HUES48 (cell line): ENCODE data around the gene RAB9A.
A peak's percentile ranks its signal among the peaks of the same experiment; 100 is the strongest.
"Not testable (repeated sequence)": the region's sequence is repeated elsewhere in the genome, so short reads cannot be mapped to it uniquely, and the experiment has no call there.

Experiments used
- H3K27ac ChIP-seq: one replicate; pipeline ENCODE4 v1.7.0; 2013; ENCODE audit warnings: low read depth, low read length, inconsistent platforms
- H3K27me3 ChIP-seq: 2 replicates; pipeline ENCODE4 v1.6.1; 2013; ENCODE audit warnings: mild to moderate bottlenecking, low read length; ENCODE audit not compliant: control insufficient read depth, insufficient read depth
- H3K36me3 ChIP-seq: 2 replicates; pipeline ENCODE4 v1.6.1; 2013; ENCODE audit warnings: low read length; ENCODE audit not compliant: control insufficient read depth, insufficient read depth
- H3K4me1 ChIP-seq: 2 replicates; pipeline ENCODE4 v1.6.1; 2013; ENCODE audit warnings: mild to moderate bottlenecking, low read length; ENCODE audit not compliant: control insufficient read depth, insufficient read depth
- H3K4me3 ChIP-seq: 2 replicates; pipeline ENCODE4 v1.5.1; 2013; ENCODE audit warnings: mild to moderate bottlenecking, low read depth, low read length
- H3K9ac ChIP-seq: 2 replicates; pipeline ENCODE4 v1.6.1; 2013; ENCODE audit warnings: mild to moderate bottlenecking, low read depth, low read length, moderate library complexity
- H3K9me3 ChIP-seq: 2 replicates; pipeline ENCODE4 v1.6.1; 2013; ENCODE audit warnings: low read length; ENCODE audit not compliant: control insufficient read depth, insufficient read depth

Gene RAB9A

GRCh38 chrX:13721819-13722519, 33.0 kb downstream of the RAB9A start:
- no peaks in the 10 kb centered on the region for H3K9me3 ChIP-seq
- H3K27me3 ChIP-seq, result no peaks in the 10 kb centered on the region
- H3K4me3 ChIP-seq, result no peak overlapping the region
- H3K4me1 ChIP-seq, result no peaks in the 10 kb centered on the region
- no peak overlapping the region for H3K27ac ChIP-seq
- H3K36me3 ChIP-seq, result peaks cover 30% of the 10 kb centered on the region
- no peak overlapping the region for H3K9ac ChIP-seq

- not testable (repeated sequence) for H3K4me3 ChIP-seq, H3K4me1 ChIP-seq, H3K36me3 ChIP-seq, H3K27ac ChIP-seq, H3K27me3 ChIP-seq, H3K9me3 ChIP-seq, H3K9ac ChIP-seq
These were observed 36.0 kb downstream of the RAB9A start for GRCh38 chrX:13724878-13725277.

- not testable (repeated sequence) for H3K36me3 ChIP-seq, H3K4me3 ChIP-seq, H3K9ac ChIP-seq, H3K27me3 ChIP-seq, H3K9me3 ChIP-seq, H3K27ac ChIP-seq, H3K4me1 ChIP-seq
These were observed 37.7 kb downstream of the RAB9A start for GRCh38 chrX:13726583-13726982.

GRCh38 chrX:13730523-13730922, 41.6 kb downstream of the RAB9A start:
- not testable (repeated sequence) for H3K4me1 ChIP-seq, H3K9ac ChIP-seq, H3K27me3 ChIP-seq, H3K36me3 ChIP-seq, H3K9me3 ChIP-seq, H3K27ac ChIP-seq, H3K4me3 ChIP-seq

GRCh38 chrX:13732246-13733067, 43.5 kb downstream of the RAB9A start:
- Histone ChIP-seq H3K27ac (no peak overlapping the region), H3K9ac (no peak overlapping the region)

GRCh38 chrX:13733506-13733905, 44.6 kb downstream of the RAB9A start:
- Histone ChIP-seq H3K4me3 (peak overlapping the region; percentile 87), H3K9ac (peak overlapping the region; percentile 78; the same call in 1 of the 2 replicates), H3K27me3 (no peaks in the 10 kb centered on the region), H3K27ac (no peak overlapping the region), H3K9me3 (no peaks in the 10 kb centered on the region), H3K36me3 (peaks cover 31% of the 10 kb centered on the region), H3K4me1 (peaks cover 15% of the 10 kb centered on the region)

More at GRCh38 chrX:13732246-13733067, 43.5 kb downstream of the RAB9A start:
- H3K4me1 ChIP-seq, result peaks cover 15% of the 10 kb centered on the region
- peaks cover 21% of the 10 kb centered on the region for H3K36me3 ChIP-seq
- H3K4me3 ChIP-seq, result no peak overlapping the region
- no peaks in the 10 kb centered on the region for H3K9me3 ChIP-seq
- H3K27me3 ChIP-seq, result no peaks in the 10 kb centered on the region

GRCh38 chrX:13734278-13735172, 45.6 kb downstream of the RAB9A start, which contains the start of the genes OFD1 and TRAPPC2:
OFD1 (plus strand) TSS chrX:13734748; CDS start chrX:13735072, 324 bp downstream.
TRAPPC2 (minus strand) TSS chrX:13734620; CDS start chrX:13719963, 14,657 bp downstream.
- H3K36me3 ChIP-seq, result peaks cover 38% of the 10 kb centered on the region
- H3K9ac ChIP-seq, result peak within 1 kb of the TSS; percentile 92
- H3K9me3 ChIP-seq, result no peaks in the 10 kb centered on the region
- H3K4me1 ChIP-seq, result peaks cover 15% of the 10 kb centered on the region
- H3K27ac ChIP-seq, result peak within 1 kb of the TSS; percentile 95
- H3K27me3 ChIP-seq, result no peaks in the 10 kb centered on the region
- peak within 1 kb of the TSS; percentile 87 for H3K4me3 ChIP-seq

- Histone ChIP-seq H3K9me3 (no peaks in the 10 kb centered on the region), H3K4me1 (0 out of 2 replicates have a peak, but pooled peaks cover 8% of the 10 kb centered on the region), H3K4me3 (no peak overlapping the region), H3K27me3 (no peaks in the 10 kb centered on the region), H3K9ac (no peak overlapping the region), H3K27ac (no peak overlapping the region), H3K36me3 (peaks cover 67% of the 10 kb centered on the region)
These were observed 52.8 kb downstream of the RAB9A start for GRCh38 chrX:13741695-13742094.

GRCh38 chrX:13742397-13743176, 53.7 kb downstream of the RAB9A start:
- peaks cover 68% of the 10 kb centered on the region for H3K36me3 ChIP-seq
- H3K4me3 ChIP-seq, result no peak overlapping the region
- H3K9ac ChIP-seq, result no peak overlapping the region
- 0 out of 2 replicates have a peak, but pooled peaks cover 8% of the 10 kb centered on the region for H3K4me1 ChIP-seq
- no peak overlapping the region for H3K27ac ChIP-seq
- no peaks in the 10 kb centered on the region for H3K9me3 ChIP-seq
- no peaks in the 10 kb centered on the region for H3K27me3 ChIP-seq

- Histone ChIP-seq H3K36me3 (peaks cover 86% of the 10 kb centered on the region), H3K4me3 (no peak overlapping the region), H3K27ac (no peak overlapping the region), H3K9me3 (no peaks in the 10 kb centered on the region), H3K4me1 (0 out of 2 replicates have a peak, but pooled peaks cover 8% of the 10 kb centered on the region), H3K27me3 (no peaks in the 10 kb centered on the region), H3K9ac (no peak overlapping the region)
These were observed 58.9 kb downstream of the RAB9A start for GRCh38 chrX:13747836-13748235.
